Limb (tissue), 2 donors: ENCODE results near the gene CNTNAP5.

Source experiments
- DNase-seq, 2 donors: peaks; one replicate each; pipeline ENCODE4 v3.0.0-alpha.2; 2016; ENCODE audit errors: extremely low spot score in 2 of 2

CNTNAP5 gene

DNA sequence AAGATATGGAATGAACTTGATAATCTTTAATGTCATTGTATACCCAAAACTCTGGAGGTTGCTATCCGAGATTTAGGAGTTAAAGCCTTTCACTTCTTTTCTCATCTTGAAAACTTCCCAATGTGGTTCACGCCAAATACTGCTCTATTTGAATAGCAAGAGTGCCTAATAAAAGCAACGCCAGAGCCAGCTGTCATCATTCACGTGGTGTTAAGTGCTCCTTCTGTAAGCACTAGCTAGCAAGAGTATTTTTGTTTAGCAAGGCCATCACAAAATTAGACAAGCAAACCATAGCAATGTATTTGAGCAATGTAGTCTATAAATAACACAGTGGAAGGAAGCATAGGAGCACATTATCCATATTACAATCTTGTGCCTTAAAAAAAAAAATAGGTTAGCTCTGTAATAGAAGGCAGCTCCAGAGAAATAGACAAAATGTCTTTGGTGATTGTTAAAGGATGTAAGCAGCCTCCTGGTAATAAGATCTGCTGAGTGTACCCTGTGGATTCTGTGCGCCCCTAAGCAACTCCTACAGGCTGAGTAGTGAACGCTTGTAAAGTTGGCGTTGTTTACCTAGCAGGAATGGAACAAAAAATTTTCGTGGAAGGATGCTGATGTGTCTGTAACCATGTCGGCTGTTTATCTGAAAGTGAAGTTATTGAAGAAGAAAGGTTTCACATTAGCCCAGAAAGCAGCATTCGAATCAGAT, 518.0 kb downstream of the CNTNAP5 start:
- DNase-seq, result peak in 1 of 2 donors; percentile 19

DNA sequence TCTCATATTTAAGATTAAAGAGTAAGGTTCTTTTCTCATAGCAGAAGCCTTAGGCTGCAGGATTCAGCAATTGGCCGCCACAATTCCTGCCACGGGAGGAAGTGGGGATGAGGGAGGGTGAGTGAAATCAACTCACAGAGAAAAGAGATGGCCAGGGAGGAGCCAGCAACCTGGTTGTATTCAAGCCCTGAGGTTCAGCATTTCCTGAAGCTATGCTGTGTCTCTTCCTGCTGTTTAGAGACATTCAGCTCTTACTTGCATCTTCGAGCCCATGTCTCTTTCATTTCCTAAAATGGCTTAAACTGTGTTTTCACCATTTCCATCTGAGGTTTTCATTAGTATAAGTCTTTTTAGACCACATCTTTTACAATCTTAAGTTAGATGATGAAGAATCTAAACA, 522.6 kb downstream of the CNTNAP5 start:
- DNase-seq, result no peak

DNA sequence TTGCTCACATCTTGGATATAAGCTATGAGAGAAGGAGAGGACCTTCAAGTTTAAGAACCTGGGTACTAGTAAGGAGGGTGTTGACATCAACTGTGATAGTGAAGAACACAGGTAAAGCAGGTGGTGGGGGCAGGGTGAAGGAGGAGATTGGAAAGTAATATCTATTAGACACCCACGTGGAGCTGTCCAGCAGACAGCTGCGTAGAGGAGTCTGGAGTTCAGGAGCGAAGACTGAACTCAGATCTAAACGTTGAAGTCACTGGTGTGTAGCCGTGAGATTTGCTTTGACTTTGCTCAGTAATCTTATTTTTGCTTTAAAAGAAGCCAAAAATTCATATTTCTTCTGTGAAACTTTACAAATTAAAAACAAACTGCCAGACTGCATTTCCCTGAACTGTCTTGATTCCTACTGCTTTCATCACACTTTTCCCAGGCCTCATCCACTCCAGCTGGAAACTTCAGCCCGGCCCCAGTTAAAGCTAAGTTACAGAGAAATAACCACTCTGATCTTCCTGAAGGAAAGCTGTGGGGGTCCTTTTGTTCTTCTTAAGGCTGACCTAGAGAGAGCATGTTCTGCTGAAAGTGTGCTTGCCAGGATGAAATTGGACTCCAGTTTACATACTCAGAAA, 533.3 kb downstream of the CNTNAP5 start:
- DNase-seq, result no peak

DNA sequence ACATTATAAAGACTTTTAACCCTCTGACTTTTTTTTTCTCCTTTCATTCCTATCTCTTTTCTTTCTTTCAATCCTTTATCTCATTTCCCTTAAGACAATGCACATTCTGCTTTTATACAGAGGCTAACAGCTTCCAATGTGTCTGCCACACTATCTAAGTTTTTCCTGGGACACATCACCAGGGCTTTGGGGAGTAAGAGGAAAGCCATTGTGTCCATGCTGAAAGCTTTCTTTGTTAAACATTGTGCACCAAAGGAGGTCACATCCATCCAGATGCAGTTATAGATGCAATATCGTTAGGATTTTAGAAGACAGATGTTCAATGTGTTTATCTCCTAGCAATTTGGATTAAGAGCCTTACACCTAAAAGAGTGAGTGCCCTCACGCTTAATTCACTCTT, 534.1 kb downstream of the CNTNAP5 start:
- no peak for DNase-seq

DNA sequence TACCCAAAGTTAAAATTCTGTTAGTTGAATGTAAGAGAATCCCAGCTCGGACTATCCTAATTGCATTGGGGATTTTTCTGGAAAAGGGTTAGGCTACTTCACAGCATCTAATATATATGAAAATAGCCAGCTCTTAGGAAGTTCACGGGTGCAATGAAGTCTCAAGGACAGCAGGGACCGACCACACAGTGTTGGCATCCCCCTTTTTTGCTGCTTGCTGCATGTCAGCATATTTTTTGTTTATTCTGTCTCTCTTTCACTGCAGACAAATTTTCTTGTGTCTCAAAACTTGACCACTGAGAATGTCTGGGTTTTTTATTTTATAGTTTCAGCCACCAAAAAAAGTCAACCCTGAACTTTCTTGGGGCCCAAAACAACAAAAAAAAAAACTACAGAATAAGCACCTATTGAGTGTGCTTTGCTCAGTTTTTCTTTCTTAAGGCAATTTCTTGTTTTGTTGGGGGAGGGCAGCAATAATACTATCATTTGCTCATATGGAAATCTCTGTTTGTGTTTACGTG, 535.6 kb downstream of the CNTNAP5 start:
- DNase-seq, result no peak

DNA sequence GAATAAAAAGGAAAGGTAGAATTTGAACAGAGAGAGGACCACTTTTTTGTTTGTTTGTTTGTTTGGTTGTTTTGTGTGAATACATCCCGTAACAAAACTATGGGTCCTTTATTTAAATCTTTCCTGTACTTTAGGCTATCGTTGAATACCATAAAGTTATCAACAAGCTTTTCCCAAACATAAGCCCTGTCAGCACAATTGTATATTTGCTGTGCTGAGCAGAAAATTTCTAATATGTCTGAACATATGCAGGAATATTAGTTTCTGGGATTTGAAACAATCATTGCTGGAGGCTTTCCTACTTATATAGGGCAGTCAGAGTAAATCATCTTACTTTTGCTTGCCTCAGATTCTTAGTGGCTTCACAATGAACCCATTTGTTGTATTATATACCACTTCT, 536.4 kb downstream of the CNTNAP5 start:
- no peak for DNase-seq

DNA sequence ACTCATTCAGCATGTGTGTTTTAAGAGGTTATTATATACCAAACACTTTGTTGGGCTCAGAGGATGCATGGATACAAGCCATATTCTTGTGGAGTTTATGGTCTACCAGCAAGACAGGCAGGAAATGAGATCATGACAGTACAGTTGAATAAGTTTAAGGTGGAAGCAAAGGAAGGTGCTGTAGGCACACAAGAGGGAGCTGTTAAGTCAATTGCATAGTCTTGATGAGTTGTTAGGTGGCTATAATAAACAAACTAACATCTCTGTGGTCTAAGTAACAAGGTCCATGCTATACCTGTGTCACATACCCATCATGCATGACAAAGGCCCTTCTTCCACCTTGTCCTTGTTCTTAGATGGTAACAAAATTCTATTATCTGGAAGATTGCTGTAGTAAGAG, 538.3 kb downstream of the CNTNAP5 start:
- DNase-seq, result no peak

DNA sequence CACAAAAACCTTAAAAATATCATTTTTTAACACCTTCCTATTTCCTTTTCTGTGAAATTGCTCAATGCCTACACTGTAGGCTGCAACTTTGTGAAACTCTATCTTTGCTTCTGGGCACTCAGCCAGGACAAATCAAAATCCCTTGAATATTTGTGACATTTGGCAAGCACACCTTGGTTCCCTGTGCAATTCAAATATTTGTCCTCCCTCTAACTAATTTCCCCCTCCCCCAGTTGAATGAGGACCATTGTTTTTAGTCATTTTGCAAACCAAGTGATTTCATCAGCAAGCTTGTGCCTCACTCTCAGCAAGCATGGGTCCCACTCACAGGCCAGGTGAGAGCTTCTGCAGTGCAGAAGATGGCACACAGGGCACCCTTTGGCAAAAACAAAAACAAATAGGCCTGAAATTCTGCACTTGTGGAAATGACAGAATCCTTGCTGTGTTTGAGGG, 541.5 kb downstream of the CNTNAP5 start:
- no peak for DNase-seq

DNA sequence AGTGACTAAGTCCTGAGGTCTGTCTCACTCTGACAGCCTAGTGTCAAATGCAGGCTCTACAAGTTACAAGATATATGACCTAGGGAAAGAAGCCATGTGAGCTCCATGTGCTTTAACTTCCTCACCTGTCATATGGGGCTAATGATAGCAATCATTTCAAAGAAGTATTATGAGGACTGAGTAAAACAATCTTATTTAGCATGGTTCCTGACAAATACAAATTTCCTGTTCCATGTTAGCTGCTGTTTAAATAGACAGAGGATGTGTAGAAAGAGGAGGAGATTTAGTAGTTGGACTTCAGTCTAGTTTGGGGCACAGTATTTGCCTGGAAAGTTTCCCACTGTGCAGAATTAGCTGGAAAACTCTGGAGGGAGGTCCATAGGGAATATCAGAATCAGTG, 545.8 kb downstream of the CNTNAP5 start:
- DNase-seq, result no peak

DNA sequence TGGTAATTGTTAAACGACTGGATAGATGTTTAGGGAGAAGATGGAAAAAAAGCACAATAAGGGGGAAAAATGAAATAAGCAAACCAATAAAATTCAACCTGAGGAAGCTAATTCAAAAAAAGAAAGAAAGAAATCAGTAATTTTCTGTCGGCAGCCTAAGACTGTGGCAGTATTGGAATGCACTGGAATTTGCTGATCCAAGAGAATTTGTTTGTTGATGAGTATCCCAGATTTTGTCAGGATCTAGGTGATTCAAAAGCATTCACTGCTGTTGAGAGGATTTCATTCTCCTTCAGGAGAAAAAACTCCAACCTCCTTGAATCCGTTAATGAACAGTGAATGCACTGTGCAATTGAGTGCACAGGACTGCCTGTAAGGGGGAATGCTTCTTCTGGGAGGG, 546.7 kb downstream of the CNTNAP5 start:
- no peak for DNase-seq

DNA sequence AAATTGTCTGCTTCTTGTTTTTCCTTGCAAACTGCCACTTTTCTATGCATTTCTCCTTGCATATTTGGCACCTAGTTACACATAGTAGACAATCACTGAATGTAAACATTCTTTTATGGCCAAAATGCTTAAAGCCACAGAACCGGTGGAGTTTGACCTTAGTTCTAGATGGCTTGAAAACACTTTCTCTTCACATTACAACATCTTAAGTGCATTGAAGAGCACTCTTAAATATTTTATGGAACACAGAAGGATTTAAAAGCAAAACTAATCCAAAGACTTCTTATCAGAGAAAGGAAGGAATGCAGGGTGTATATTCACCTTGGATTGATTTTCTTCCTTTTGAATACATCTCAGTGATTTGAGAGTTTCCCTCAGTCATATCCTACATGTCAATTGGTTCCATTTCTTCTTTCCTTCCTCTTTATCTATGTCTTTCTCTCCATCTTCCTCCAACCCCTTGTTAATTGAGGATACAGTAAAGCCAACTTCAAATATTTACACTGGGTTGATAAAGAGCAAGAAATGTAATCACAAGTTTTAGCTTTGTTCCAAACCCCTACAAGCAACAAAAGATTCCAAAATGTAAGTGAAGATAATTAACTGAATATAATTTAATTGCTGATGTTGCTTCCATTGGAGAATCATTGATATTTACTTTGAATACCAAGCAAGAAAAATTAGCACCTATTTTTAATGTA, 548.0 kb downstream of the CNTNAP5 start:
- no peak for DNase-seq

DNA sequence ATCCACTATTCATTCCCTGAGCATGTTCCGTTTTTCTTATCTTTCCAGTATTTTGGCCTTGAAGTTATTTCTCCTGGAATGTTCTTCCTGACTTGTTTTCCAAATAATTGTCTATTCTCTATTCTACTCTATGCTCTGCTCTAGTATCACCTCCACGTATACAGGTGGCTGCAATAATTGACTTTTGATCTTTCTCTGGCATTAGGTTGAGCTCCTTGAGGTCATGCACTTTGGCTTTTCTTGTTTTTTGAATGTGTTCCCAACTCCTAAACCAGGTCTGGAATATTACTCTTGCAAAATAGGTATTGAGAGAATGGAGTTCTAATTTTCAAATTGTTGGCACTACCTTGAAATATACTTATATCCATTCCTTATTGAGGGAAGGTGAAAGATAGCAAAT, 550.4 kb downstream of the CNTNAP5 start:
- DNase-seq, result no peak

DNA sequence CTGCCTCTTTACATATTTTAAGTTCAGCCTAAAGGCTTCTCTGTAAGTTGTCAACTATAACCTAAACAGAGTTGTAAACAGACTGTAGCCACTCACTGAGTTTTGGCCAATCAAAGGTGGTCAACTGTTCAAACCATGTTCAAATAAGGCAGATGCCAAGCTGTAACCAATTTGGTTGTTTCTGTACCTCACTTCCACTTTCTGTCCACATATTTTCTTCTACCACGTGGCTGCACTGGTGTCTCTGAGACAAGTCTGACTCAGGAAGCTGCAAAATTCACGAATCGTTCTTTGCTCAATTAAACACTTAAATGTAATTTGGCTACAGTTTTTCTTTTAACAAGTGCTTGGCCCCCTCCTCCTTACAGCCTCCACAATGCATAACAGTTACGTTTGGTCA, 555.2 kb downstream of the CNTNAP5 start:
- no peak for DNase-seq

DNA sequence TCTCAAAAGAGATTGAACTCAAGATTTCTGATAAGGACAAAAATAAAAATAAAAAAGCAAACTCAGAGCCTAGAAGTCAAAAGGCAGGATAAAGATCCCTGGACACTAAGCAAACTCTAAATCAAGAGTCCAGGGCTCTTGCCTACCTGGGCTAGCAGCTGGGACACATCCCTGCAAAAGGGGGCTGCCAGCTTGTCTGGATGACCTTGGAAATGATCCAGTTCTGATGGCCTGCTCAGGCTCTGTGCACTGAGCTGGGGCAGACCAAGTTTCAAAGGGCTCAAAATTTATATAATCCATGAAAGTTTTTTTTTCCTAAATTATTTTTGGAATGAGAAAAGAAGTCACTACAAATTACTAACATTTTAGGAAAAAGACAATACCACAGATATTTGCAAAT, 557.3 kb downstream of the CNTNAP5 start:
- DNase-seq, result no peak

DNA sequence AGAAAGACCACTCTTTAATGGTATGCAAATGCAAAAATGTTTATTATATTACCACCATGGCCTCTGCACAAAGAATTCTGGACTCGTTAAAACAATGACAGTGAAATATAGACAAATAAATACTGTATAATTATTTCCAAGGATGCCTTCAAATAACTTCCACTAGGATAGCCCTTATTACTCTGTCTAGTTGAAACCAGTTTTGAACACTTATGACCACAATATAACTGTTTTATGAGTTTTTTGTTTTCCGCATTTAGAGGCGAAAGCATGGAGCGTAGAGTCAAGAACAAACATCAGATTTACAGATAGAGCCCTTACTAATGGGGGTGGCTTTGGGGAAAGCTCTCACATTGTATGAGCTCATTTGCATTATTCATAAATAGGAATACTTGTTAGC, 559.5 kb downstream of the CNTNAP5 start:
- DNase-seq, result no peak

DNA sequence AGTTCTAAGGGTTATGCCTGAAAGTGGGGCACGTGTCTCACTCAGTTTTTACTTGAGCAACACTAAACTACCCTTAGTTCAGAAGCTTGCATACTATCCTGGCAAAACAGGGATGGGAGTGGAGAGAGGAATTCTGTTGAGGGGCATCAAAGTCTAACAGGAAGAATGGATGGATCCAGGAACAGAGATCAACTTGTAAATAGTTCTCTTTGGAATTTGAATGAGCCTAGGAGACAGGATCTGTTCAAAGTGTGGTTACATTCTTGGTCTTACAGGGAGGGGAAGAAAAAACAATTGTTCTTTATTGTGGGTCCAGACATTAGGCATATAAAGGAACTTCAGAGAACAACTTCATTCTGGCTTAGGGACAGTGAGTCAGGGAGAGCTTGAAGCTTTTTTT, 560.2 kb downstream of the CNTNAP5 start:
- no peak for DNase-seq

DNA sequence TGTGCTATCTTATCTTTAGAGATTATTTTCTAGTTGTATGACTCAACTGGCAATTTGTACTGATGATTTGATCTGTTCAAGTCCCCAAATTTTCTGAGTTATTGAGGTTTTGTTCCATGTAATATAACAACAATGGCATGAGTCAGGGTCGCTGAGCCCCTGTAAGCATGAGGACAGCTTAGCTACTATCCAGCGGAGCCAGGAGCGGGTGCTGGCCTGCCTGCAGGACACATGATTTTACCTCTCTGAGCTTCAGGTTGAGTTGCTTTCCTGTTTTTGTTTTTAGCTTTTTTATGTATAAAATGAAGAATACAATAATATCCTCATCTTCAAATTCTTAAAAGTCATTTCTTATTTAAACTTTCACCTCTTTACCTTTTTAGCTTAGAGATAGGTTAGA, 561.1 kb downstream of the CNTNAP5 start:
- DNase-seq, result no peak

DNA sequence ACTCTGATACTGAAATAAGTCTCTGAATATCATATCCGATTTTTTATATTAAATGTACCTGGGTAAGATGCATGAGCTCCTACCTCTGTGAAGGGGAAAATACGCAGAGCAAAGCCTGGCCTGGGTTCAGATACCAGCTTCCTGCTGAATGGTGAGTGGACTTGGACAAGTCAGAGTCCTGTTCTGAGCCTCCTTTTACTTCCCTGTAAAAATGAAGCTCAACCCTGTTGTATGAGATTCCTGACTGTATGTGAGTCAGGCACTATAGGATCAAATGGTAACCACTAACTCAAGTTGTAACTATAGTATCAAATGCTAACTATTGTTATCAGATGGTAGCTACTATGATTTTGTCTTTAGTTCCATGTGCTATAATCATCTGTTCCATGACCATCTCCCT, 561.7 kb downstream of the CNTNAP5 start:
- no peak for DNase-seq

DNA sequence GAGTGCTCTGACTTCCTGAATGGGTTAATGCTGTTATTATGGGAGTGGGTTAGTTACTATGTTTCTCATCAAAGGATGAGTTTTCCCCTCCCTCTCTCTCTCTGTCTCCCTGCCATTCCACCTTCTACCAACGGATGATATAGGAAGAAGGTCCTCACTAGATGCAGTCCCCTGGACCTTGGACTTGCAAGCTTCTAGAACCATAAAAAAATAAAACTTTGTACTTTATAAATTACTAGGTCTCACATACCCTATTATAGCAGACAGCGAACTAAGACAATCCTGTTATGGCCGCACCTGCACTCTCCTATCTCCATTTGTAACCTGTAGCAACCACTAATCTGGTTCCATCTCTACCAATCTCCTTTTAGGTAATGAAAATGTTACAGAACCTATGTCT, 564.9 kb downstream of the CNTNAP5 start:
- no peak for DNase-seq

DNA sequence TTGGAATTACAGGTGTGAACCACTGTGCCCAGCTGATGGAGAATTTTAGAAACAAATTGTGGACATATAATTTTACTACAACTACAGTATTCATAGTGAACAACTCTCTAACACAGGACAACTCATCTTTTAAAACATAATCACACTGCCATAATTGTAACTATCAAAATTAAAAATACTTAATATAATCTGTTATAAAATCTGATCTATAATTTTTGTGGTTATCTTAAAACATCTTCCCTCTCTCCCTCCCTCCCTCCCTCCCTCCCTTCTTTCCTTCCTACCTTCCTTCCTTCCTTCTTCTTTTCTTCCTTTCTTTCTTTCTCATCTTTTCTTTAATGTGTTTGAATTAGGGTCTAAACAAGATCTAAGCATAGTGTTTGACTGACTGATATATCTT, 577.7 kb downstream of the CNTNAP5 start:
- no peak for DNase-seq

DNA sequence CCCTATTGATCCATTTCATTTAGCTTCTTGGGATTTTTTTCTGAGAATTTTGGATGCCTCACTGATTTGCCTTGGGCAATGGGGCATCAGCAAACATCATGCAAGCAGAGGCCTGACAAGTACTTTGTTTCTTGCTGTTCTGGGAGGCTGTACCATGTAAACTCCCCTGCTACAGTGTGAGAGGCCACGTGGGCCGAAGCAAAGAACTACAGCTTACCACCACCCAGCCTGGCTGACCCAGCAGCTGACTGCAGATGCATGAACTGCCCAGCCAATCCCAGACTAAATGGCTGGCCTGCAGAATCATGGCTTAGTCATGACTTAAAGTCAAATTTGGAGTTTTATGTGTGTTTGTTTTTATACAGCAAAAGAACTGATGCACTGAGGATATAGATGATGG, 579.9 kb downstream of the CNTNAP5 start:
- no peak for DNase-seq

DNA sequence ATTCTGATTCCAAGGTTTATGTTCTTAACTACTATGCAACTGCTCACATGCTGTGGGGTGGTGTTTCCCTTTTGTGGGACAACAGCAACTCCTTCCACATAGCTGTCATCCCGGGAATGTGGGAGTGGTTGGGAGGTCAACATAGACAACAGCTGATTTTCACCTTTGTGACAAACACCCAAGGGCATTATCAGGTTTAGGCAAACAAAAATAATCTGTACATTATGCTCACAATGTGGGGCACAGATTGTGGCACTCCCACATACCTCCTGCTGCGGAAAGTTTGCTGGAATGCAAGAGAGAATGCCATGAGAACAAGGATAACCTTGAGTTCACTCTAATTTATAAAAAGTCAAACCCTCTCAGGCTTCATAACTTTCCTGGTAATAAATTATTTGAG, 582.6 kb downstream of the CNTNAP5 start:
- DNase-seq, result no peak

DNA sequence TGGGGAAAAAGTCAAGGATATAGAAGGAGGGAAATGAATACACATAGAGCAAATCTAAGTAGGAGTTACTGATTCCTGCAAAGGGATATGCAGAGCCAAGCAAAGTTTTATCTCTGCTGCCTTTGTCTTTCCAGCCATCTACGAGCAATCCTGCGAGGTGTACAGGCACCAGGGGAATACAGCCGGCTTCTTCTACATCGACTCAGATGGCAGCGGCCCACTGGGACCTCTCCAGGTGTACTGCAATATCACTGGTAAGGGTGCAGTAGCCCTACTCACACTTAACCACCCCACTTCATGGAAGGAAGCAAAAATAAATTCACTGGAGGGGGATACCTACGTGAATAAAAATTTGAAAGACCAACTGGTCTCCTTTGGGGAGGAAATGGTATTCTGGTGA, 584.6 kb downstream of the CNTNAP5 start:
- no peak for DNase-seq
